HepG2 (cell line): ENCODE data around the gene PDLIM4. TPM values are rescaled to one million over a fixed set of nuclear protein-coding genes. Genes with fewer than 3 reads are reported as not detected.
A peak's percentile ranks its signal among the peaks of the same experiment; 100 is the strongest.

ENCODE experiments used
- ATAC-seq: fragments of 200-7000 bp; cut with Tn5 transposase; 3 replicates; pipeline ENCODE4 v1.9.1; 2020; ENCODE audit warnings: mild to moderate bottlenecking, moderate library complexity
- BruUV-seq: library from RNA; stranded (reverse); fragments of 400-500 nt; replicated peaks from 2 replicates; lab custom pipeline; 2021; lab: Mats Ljungman, UMichigan
- CTCF ChIA-PET: fragments of 300-600 bp; formaldehyde crosslinking; extraction: SDS; loops from one replicate; lab custom pipeline; 2021; ENCODE audit warnings: low total read pairs, inconsistent platforms, low intra/inter-chr PET ratio; lab: Yijun Ruan, JAX
- POLR2A ChIA-PET: fragments of 350-600 bp; sonication (Branson Sonifier 250); formaldehyde crosslinking; loops from one replicate; lab custom pipeline; 2020; ENCODE audit warnings: antibody characterized with exemption, inconsistent platforms; lab: Yijun Ruan, JAX
- DNase-seq: peaks from one replicate; pipeline ENCODE4 v3.0.0-alpha.2; 2015; ENCODE audit warnings: low spot score
- FAIRE-seq: peaks from 3 replicates; lab custom pipeline; 2011; peaks lifted over from hg19 to GRCh38; lab: Jason Lieb, UNC
- H2AFZ ChIP-seq: one replicate; pipeline ENCODE4 v1.6.1; 2011; ENCODE audit warnings: low read length, inconsistent platforms
- H3K27ac ChIP-seq: fragments of 300-600 bp; 3 replicates; pipeline ENCODE4 v1.8.0; 2011; ENCODE audit warnings: mixed run types, mild to moderate bottlenecking, mixed read lengths, low read length, inconsistent platforms; ENCODE audit not compliant: insufficient read depth; ENCODE audit errors: extremely low read length
- H3K27me3 ChIP-seq, 2 experiments: fragments of 200-600 bp in 1 of 2; 2 replicates in 1 of 2; 3 replicates in 1 of 2; pipeline versions ENCODE4 v1.6.0 to v1.8.0; 2011; ENCODE audit warnings: low read length in 2 of 2, mild to moderate bottlenecking in 2 of 2, moderate library complexity in 2 of 2, inconsistent platforms in 1 of 2; ENCODE audit not compliant: insufficient read depth in 2 of 2, control insufficient read depth in 1 of 2
- H3K36me3 ChIP-seq, 2 experiments: fragments of 200-600 bp in 1 of 2; replicated peaks in 1 of 2; 2 replicates in 1 of 2; 3 replicates in 1 of 2; pipeline versions ENCODE4 v1.5.1 to v1.8.0; 2011; ENCODE audit warnings: low read length in 2 of 2, inconsistent platforms in 1 of 2; ENCODE audit not compliant: insufficient read depth in 2 of 2, control insufficient read depth in 1 of 2
- H3K4me1 ChIP-seq: 2 replicates; pipeline ENCODE4 v1.5.1; 2012; ENCODE audit warnings: low read length, inconsistent platforms; ENCODE audit not compliant: insufficient read depth
- H3K4me2 ChIP-seq: 2 replicates; pipeline ENCODE4 v1.6.0; 2011; ENCODE audit warnings: low read depth, low read length, inconsistent platforms
- H3K4me3 ChIP-seq, 3 experiments: fragments of 200-600 bp in 1 of 3; sonication (generic), shearing (Covaris generic) in 1 of 3; replicated peaks in 1 of 3; 2 replicates each; pipeline ENCODE4 v1.5.1; 2011 to 2016; ENCODE audit warnings: low read length in 3 of 3, inconsistent platforms in 2 of 3, low read depth in 2 of 3, mild to moderate bottlenecking in 2 of 3, control low read depth in 1 of 3, mixed read lengths in 1 of 3; ENCODE audit not compliant: insufficient read depth in 1 of 3
- H3K79me2 ChIP-seq: one replicate; pipeline ENCODE4 v1.6.1; 2011; ENCODE audit warnings: low read length, inconsistent platforms; ENCODE audit not compliant: insufficient read depth
- H3K9ac ChIP-seq: 2 replicates; pipeline ENCODE4 v1.6.0; 2011; ENCODE audit warnings: mild to moderate bottlenecking, low read depth, low read length, inconsistent platforms; ENCODE audit not compliant: insufficient read depth
- H3K9me3 ChIP-seq: 2 replicates; pipeline ENCODE4 v1.5.1; 2012; ENCODE audit warnings: mild to moderate bottlenecking, low read length
- H4K20me1 ChIP-seq: 2 replicates; pipeline ENCODE4 v1.6.0; 2011; ENCODE audit warnings: inconsistent platforms, mild to moderate bottlenecking, low read length, moderate library complexity; ENCODE audit not compliant: insufficient read depth
- PHF20 ChIP-seq: sonication (generic); formaldehyde crosslinking; IDR thresholded peaks from 2 replicates; pipeline ENCODE4 v1.5.0; 2020; ENCODE audit warnings: mild to moderate bottlenecking, missing genetic modification reagents
- ZNF629 ChIP-seq: sonication (generic); formaldehyde crosslinking; conservative IDR thresholded peaks from 2 replicates; pipeline ENCODE4 v1.5.0; 2020; ENCODE audit warnings: missing genetic modification reagents
- WGBS: methylation state at CpG from one replicate; pipeline ENCODE4 v1.1.6; 2017; ENCODE audit warnings: low lambda C conversion rate; 5-methylcytosine and 5-hydroxymethylcytosine counted together
- in situ Hi-C: cut with HindIII; loops from 2 replicates; pipeline ENCODE4 v1.10.0; 2017; ENCODE audit warnings: low pct_unique_long_range_greater_than_20kb; ENCODE audit not compliant: extremely low pct_ligation_motif_present
- intact Hi-C: fragments of 100-400 bp; cut with micrococcal nuclease; formaldehyde crosslinking; loops from one replicate; pipeline ENCODE4 v1.10.0; 2022; ENCODE audit not compliant: unreplicated experiment
- polyA plus RNA-seq, 8 experiments: library from polyadenylated mRNA; depleted of rRNA in 3 of 8; stranded (reverse) in 7 of 8; unstranded in 1 of 8; fragments of >200 nt; fragmentation: Illumina TruSeq in 4 of 8; extraction: Trizol in 4 of 8; gene quantifications; 2 replicates each; pipeline versions ENCODE4 v1.2.1 to v1.2.3, GENCODE V29; 2011 to 2016; ENCODE audit warnings: low read depth in 4 of 8, missing spikeins in 1 of 8, mixed read lengths in 1 of 8; ENCODE audit not compliant: insufficient read depth in 1 of 8
- total RNA-seq, 5 experiments: library from RNA; depleted of rRNA; stranded (reverse); fragments of >200 nt; fragmentation: Illumina TruSeq; extraction: Trizol; gene quantifications; 2 replicates each; pipeline ENCODE4 v1.2.3, GENCODE V29; 2016; ENCODE audit warnings: low read depth in 1 of 5
- TF ChIP-seq, protein P1 (sequence below): sonication (generic); formaldehyde crosslinking; IDR thresholded peaks from 2 replicates; pipeline ENCODE4 v1.4.0; 2020; ENCODE audit warnings: missing genetic modification reagents
- TF ChIP-seq, protein P2 (sequence below): sonication (generic); formaldehyde crosslinking; IDR thresholded peaks from 2 replicates; pipeline ENCODE4 v1.8.0; 2023; ENCODE audit warnings: mild to moderate bottlenecking, missing genetic modification reagents

Gene PDLIM4
- total and polyA plus RNA-seq, 2 of the 13 experiments (the other 11 are each of a cell fraction or from before 2014, with no cell fraction given): 1.1 to 2.3 TPM

DNA sequence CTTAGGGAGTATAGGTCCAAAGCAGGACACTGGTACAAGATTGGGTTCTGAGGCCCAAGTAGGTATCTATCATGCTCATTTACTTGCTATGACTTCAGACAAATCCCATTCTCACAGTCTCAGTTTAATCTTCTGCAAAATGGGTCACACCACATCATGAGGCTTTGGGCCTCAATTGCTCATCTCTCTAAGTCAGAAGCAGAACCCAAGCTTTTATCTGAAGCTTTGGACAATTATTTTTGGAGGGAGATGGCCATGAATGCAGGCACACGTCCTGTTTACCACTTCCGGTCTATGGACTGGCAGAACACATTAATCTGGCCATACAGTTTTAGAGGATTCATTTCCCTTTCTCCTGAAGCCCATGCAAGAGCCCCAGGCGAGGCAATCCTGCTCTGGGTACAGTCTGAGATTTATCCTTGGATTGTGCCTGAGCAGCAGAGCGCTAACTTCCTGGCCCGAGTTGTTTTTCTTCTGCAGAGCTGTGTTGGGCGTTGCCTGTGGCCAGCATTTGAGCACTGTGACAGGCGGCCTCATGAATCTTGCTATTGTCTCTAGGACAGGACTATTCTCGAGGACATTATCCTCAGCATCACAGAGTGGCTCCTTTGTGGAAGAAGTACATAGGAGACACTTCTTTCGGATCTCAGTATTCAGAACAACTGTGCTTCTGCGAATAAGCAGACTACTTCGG is 52.8 kb downstream of the PDLIM4 start:
- FAIRE-seq: no peak
- POLR2A ChIA-PET: interaction anchor here (0.9 to 1.1 kb wide), 2 partner anchors 16 to 59 kb away, joined by 3 to 6 read pairs; partner anchors contain the start of genes SLC22A4 and SLC22A5
- no peak overlapping the region for H3K4me2 ChIP-seq
- no peak overlapping the region for H3K4me3 ChIP-seq
- no peaks in the 10 kb centered on the region for H3K79me2 ChIP-seq
- intact Hi-C loops: no loop called here
- TF ChIP-seq PHF20: no peak
- TF ChIP-seq, protein P1, sequence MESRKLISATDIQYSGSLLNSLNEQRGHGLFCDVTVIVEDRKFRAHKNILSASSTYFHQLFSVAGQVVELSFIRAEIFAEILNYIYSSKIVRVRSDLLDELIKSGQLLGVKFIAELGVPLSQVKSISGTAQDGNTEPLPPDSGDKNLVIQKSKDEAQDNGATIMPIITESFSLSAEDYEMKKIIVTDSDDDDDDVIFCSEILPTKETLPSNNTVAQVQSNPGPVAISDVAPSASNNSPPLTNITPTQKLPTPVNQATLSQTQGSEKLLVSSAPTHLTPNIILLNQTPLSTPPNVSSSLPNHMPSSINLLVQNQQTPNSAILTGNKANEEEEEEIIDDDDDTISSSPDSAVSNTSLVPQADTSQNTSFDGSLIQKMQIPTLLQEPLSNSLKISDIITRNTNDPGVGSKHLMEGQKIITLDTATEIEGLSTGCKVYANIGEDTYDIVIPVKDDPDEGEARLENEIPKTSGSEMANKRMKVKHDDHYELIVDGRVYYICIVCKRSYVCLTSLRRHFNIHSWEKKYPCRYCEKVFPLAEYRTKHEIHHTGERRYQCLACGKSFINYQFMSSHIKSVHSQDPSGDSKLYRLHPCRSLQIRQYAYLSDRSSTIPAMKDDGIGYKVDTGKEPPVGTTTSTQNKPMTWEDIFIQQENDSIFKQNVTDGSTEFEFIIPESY (CRISPR knock-in tag): peak; percentile 29; the same call in 1 of the 2 replicates
- peak; percentile 62 for TF ChIP-seq ZNF629 (CRISPR knock-in tag)
- TF ChIP-seq, protein P2, sequence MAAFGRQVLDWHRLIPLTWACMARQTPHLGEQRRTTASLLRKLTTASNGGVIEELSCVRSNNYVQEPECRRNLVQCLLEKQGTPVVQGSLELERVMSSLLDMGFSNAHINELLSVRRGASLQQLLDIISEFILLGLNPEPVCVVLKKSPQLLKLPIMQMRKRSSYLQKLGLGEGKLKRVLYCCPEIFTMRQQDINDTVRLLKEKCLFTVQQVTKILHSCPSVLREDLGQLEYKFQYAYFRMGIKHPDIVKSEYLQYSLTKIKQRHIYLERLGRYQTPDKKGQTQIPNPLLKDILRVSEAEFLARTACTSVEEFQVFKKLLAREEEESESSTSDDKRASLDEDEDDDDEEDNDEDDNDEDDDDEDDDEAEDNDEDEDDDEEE (CRISPR knock-in tag): no peak
- no peaks in the 10 kb centered on the region for H3K27me3 ChIP-seq
- no peaks in the 10 kb centered on the region for H3K9me3 ChIP-seq
- CTCF ChIA-PET: no interaction called here
- in situ Hi-C loops: no loop called here
- peak; percentile 37; the same call in 2 of the 3 replicates for ATAC-seq
- peaks cover 34% of the 10 kb centered on the region for H3K4me1 ChIP-seq
- no peak for DNase-seq
- no peak overlapping the region for H3K9ac ChIP-seq
- no peak overlapping the region for H2AFZ ChIP-seq
- H3K27ac ChIP-seq: no peak overlapping the region
- no peaks in the 10 kb centered on the region for H4K20me1 ChIP-seq
- BruUV-seq: no TSS peak
- H3K36me3 ChIP-seq: no peaks in the 10 kb centered on the region
- WGBS: 68% methylated on average over 11 of the region's 11 CpGs
